BLaER1 treated with 17β-estradiol and CSF1 and Interleukin-3, amounts not matched to agents 10 nM and 100 nM (cell line): ENCODE data around the gene THRB.

Experiments used
- H3K27ac ChIP-seq, 11 experiments: shearing (Covaris generic); formaldehyde crosslinking; 2 replicates each; pipeline ENCODE4 v1.8.1; 2022
- H3K27me3 ChIP-seq, 11 experiments: shearing (Covaris generic); formaldehyde crosslinking; 2 replicates each; pipeline ENCODE4 v1.8.1; 2022
- H3K36me3 ChIP-seq, 11 experiments: shearing (Covaris generic); formaldehyde crosslinking; 2 replicates each; pipeline ENCODE4 v1.8.1; 2022
- H3K4me1 ChIP-seq, 10 experiments: shearing (Covaris generic); formaldehyde crosslinking; 2 replicates each; pipeline ENCODE4 v1.8.1; 2022
- H3K4me2 ChIP-seq, 11 experiments: shearing (Covaris generic); formaldehyde crosslinking; 2 replicates each; pipeline ENCODE4 v1.8.1; 2022
- H3K4me3 ChIP-seq, 10 experiments: shearing (Covaris generic); formaldehyde crosslinking; 2 replicates each; pipeline ENCODE4 v1.8.1; 2022
- H3K9ac ChIP-seq, 11 experiments: shearing (Covaris generic); formaldehyde crosslinking; 2 replicates each; pipeline ENCODE4 v1.8.1; 2022
- H3K9me3 ChIP-seq, 11 experiments: shearing (Covaris generic); formaldehyde crosslinking; replicated peaks in 1 of 11; 2 replicates each; pipeline ENCODE4 v1.8.1; 2022
- H4K20me1 ChIP-seq, 11 experiments: shearing (Covaris generic); formaldehyde crosslinking; 2 replicates each; pipeline ENCODE4 v1.8.1; 2022
- Cebpa-rat ChIP-seq, 11 experiments: shearing (Covaris generic); IDR thresholded peaks; 2 replicates each; pipeline ENCODE4 v1.8.1; 2022

THRB gene

GRCh38 chr3:24154781-24155180, 339.9 kb downstream of the THRB start:
- Histone ChIP-seq H4K20me1 (no peaks in the 10 kb centered on the region), H3K27me3 (no peaks in the 10 kb centered on the region), H3K27ac (peak overlapping the region in 3 of 11 experiments; percentile 32 to 61 (median 46); a peak in 6 of 22 replicates), H3K9ac (no peak overlapping the region), H3K4me3 (no peak overlapping the region), H3K4me2 (peak overlapping the region in 4 of 11 experiments; percentile 22 to 71 (median 49); a peak in 7 of 22 replicates), H3K9me3 (no peaks in the 10 kb centered on the region), H3K36me3 (no peaks in the 10 kb centered on the region), H3K4me1 (peaks cover 9 to 86% (median 19%) of the 10 kb centered on the region in 10 experiments; a peak in 18 of 20 replicates)
- TF ChIP-seq Cebpa-rat (IDR thresholded peaks at IDR 0.05): no peak

- TF ChIP-seq Cebpa-rat (IDR thresholded peaks at IDR 0.05): no peak
- H3K4me2 ChIP-seq: peak overlapping the region in 4 of 11 experiments; percentile 22 to 71 (median 49); a peak in 7 of 22 replicates
- peak overlapping the region in 1 of 11 experiments; percentile 31; a peak in 1 of 22 replicates for H3K9ac ChIP-seq
- no peaks in the 10 kb centered on the region for H4K20me1 ChIP-seq
- no peaks in the 10 kb centered on the region for H3K27me3 ChIP-seq
- H3K4me3 ChIP-seq: no peak overlapping the region
- no peaks in the 10 kb centered on the region for H3K9me3 ChIP-seq
- H3K36me3 ChIP-seq: no peaks in the 10 kb centered on the region
- peak overlapping the region in 3 of 11 experiments; percentile 37 to 61 (median 51); a peak in 6 of 22 replicates for H3K27ac ChIP-seq
- H3K4me1 ChIP-seq: peaks cover 7 to 81% (median 16%) of the 10 kb centered on the region in 10 experiments; a peak in 18 of 20 replicates
These were observed 340.5 kb downstream of the THRB start for GRCh38 chr3:24154013-24154695.

- Histone ChIP-seq H3K4me1 (peaks cover 0 to 56% (median 7%) of the 10 kb centered on the region in 10 experiments; a peak in 10 of 20 replicates), H3K36me3 (no peaks in the 10 kb centered on the region), H4K20me1 (no peaks in the 10 kb centered on the region), H3K27me3 (no peaks in the 10 kb centered on the region), H3K9ac (no peak overlapping the region), H3K27ac (no peak overlapping the region), H3K9me3 (no peaks in the 10 kb centered on the region), H3K4me3 (no peak overlapping the region), H3K4me2 (peak overlapping the region in 3 of 11 experiments; percentile 49 to 71 (median 62); a peak in 5 of 22 replicates)
- TF ChIP-seq Cebpa-rat (IDR thresholded peaks at IDR 0.05): no peak
These were observed 343.1 kb downstream of the THRB start for GRCh38 chr3:24151594-24151993.

- Histone ChIP-seq H4K20me1 (no peaks in the 10 kb centered on the region), H3K36me3 (no peaks in the 10 kb centered on the region), H3K27ac (no peak overlapping the region), H3K27me3 (no peaks in the 10 kb centered on the region), H3K9me3 (no peaks in the 10 kb centered on the region), H3K9ac (no peak overlapping the region), H3K4me2 (no peak overlapping the region), H3K4me3 (no peak overlapping the region), H3K4me1 (peaks cover 0 to 31% (median 0%) of the 10 kb centered on the region in 10 experiments; a peak in 7 of 20 replicates)
- no peak for TF ChIP-seq Cebpa-rat (IDR thresholded peaks at IDR 0.05)
These were observed 345.6 kb downstream of the THRB start for GRCh38 chr3:24149032-24149431.

DNA sequence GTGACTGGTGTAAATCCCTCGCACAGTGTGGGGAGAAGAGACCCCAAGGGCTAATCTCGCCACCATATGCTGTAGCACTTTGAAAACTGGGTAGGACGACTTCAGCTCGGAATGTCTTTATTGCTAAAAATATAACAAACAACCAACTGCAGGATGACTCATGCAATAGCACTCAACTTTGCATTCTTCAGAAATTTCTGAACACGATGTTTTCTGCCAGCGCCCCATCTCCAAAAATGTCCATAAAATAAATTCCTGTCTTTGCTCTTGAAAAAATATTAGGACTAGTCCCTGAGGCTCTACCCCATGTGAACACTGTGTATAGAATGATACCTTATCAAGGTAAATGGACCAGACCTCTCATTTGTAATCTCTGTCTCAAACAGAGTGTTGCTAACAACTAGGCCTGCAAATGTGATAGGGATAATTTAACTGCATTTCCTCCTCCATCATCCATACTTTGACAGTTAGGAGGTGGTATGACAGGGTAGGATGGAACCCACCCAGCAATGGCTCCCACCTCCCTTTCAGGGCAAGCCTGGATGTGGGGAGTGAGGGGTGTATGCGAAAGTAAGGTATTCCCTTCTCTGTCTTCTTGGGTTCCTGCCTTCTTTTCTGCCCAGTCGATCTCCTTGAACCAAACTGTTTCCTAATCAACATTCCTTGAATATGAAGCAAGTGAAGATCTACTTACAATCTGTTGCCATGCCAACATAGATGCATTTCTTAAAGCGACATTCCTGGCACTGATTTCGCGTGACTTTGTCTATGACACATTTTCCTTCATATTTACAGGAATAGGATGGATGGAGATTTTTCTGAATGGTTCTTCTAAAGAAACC, 348.4 kb downstream of the THRB start:
- H3K27me3 ChIP-seq: no peaks in the 10 kb centered on the region
- H3K4me2 ChIP-seq: peak overlapping the region in 1 of 11 experiments; percentile 4; a peak in 1 of 22 replicates
- peaks cover 0 to 2% (median 0%) of the 10 kb centered on the region in 10 experiments; a peak in 3 of 20 replicates for H3K4me1 ChIP-seq
- no peaks in the 10 kb centered on the region for H3K9me3 ChIP-seq
- H3K9ac ChIP-seq: no peak overlapping the region
- H3K27ac ChIP-seq: no peak overlapping the region
- H4K20me1 ChIP-seq: no peaks in the 10 kb centered on the region
- no peak for TF ChIP-seq Cebpa-rat (IDR thresholded peaks at IDR 0.05)
- H3K36me3 ChIP-seq: no peaks in the 10 kb centered on the region
- H3K4me3 ChIP-seq: no peak overlapping the region

- H3K9ac ChIP-seq: no peak overlapping the region
- no peaks in the 10 kb centered on the region for H3K36me3 ChIP-seq
- H3K9me3 ChIP-seq: no peaks in the 10 kb centered on the region
- no peak overlapping the region for H3K27ac ChIP-seq
- no peaks in the 10 kb centered on the region for H4K20me1 ChIP-seq
- H3K4me2 ChIP-seq: no peak overlapping the region; a peak in 1 of 22 replicates
- no peaks in the 10 kb centered on the region for H3K27me3 ChIP-seq
- H3K4me3 ChIP-seq: no peak overlapping the region
- TF ChIP-seq Cebpa-rat (IDR thresholded peaks at IDR 0.05): no peak
- H3K4me1 ChIP-seq: no peaks in the 10 kb centered on the region
These were observed 349.2 kb downstream of the THRB start for GRCh38 chr3:24145481-24145880.

DNA sequence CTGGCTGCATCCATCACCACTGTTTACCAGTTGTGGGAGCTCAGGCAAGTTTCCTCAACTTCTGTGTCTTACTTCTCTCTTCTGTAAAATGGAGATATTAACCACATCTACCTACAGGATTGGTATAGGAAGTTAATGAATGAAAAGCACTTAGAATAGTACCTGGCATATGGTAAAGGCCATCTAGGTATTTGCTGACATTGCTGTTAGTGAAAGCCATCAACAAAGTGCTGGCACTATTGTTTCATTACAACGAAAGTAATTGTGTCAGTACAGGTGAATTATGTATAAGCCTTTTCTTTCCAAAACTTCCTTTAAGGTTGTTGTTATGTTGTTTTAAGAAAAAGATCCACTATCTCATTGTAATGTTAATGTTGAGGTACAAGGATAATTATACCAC, 352.5 kb downstream of the THRB start:
- no peak overlapping the region for H3K27ac ChIP-seq
- no peak for TF ChIP-seq Cebpa-rat (IDR thresholded peaks at IDR 0.05)
- no peaks in the 10 kb centered on the region for H3K4me1 ChIP-seq
- H3K4me2 ChIP-seq: no peak overlapping the region
- no peaks in the 10 kb centered on the region for H3K9me3 ChIP-seq
- H4K20me1 ChIP-seq: no peaks in the 10 kb centered on the region
- no peaks in the 10 kb centered on the region for H3K27me3 ChIP-seq
- no peak overlapping the region for H3K9ac ChIP-seq
- no peak overlapping the region for H3K4me3 ChIP-seq
- H3K36me3 ChIP-seq: no peaks in the 10 kb centered on the region

DNA sequence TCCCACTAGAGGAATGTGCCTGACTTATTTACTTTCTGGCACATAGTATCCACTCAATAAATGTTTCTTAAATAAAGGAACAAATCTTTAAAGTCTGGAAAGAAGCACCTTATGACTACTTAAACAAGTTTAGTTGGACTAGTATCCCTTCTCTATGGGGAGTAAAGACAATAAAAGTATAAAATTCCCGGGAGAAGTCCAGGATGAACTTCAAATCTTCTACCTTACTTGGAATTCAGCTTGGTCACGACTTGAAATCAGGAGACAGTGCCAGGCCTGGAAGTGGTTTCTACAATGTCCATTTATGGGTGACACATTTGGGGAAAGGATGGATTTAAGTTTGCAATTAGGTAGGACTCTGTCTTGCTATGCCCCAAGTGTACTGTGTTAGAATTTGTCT, 353.1 kb downstream of the THRB start:
- H3K4me3 ChIP-seq: no peak overlapping the region
- no peaks in the 10 kb centered on the region for H3K36me3 ChIP-seq
- H3K9ac ChIP-seq: no peak overlapping the region
- H3K27me3 ChIP-seq: no peaks in the 10 kb centered on the region
- H3K4me2 ChIP-seq: no peak overlapping the region
- H3K9me3 ChIP-seq: no peaks in the 10 kb centered on the region
- H4K20me1 ChIP-seq: no peaks in the 10 kb centered on the region
- TF ChIP-seq Cebpa-rat (IDR thresholded peaks at IDR 0.05): no peak
- H3K4me1 ChIP-seq: no peaks in the 10 kb centered on the region
- no peak overlapping the region for H3K27ac ChIP-seq
